Left lung (tissue), 10 donors: Measurements from ENCODE around the gene POTEF. TPM values are rescaled to one million over a fixed set of nuclear protein-coding genes. Genes with fewer than 3 reads are reported as not detected.
A peak's percentile ranks its signal among the peaks of the same experiment; 100 is the strongest.
"Not testable (repeated sequence)": the region's sequence is repeated elsewhere in the genome, so short reads cannot be mapped to it uniquely, and the experiment has no call there.

ENCODE experiments used
- ATAC-seq: fragments of 200-7000 bp; cut with Tn5 transposase; one replicate; pipeline ENCODE4 v1.9.1; 2020; ENCODE audit warnings: moderate library complexity
- DNase-seq, 4 donors: peaks; one replicate each; pipeline ENCODE4 v3.0.0-alpha.2; 2013 to 2020
- H3K27ac ChIP-seq, 2 donors: fragments of 200-600 bp; sonication (generic) in 1 of 2; one replicate each; pipeline versions ENCODE4 v1.5.0 to v1.8.0; 2020 to 2021
- H3K27me3 ChIP-seq, 2 donors: fragments of 200-600 bp; sonication (generic) in 1 of 2; one replicate each; pipeline versions ENCODE4 v1.5.0 to v1.8.0; 2020 to 2021
- H3K36me3 ChIP-seq, 2 donors: fragments of 200-600 bp; sonication (generic) in 1 of 2; one replicate each; pipeline versions ENCODE4 v1.5.0 to v1.8.0; 2020 to 2021
- H3K4me1 ChIP-seq, 2 donors: fragments of 200-600 bp; one replicate each; pipeline ENCODE4 v1.8.0; 2021
- H3K4me3 ChIP-seq, 2 donors: fragments of 200-600 bp; sonication (generic) in 1 of 2; one replicate each; pipeline versions ENCODE4 v1.5.0 to v1.8.0; 2020 to 2021; ENCODE audit warnings: mild to moderate bottlenecking in 1 of 2
- H3K9me3 ChIP-seq, 2 donors: fragments of 200-600 bp; sonication (generic) in 1 of 2; one replicate each; pipeline versions ENCODE4 v1.5.0 to v1.8.0; 2020 to 2021
- intact Hi-C, 2 donors: fragments of 100-400 bp; cut with DNase I; formaldehyde crosslinking; loops; one replicate each; pipeline versions ENCODE4 v1.11.2 to v1.14.2; 2022
- polyA plus RNA-seq, 6 donors: library from polyadenylated mRNA; unstranded; fragments of 120-200 nt; gene quantifications; one replicate each; pipeline ENCODE4 v1.2.1, GENCODE V29; 2013; ENCODE audit not compliant: insufficient read length in 6 of 6
- total RNA-seq, 2 donors: library from RNA; stranded (reverse); fragmentation: NEBNext Ultra II Directional; extraction: Animal tissue kit (Norgen Biotek cat#: 25700); gene quantifications; one replicate each; pipeline ENCODE4 v1.2.1, GENCODE V29; 2021
- donor health status: DM: no; HTN: yes; CAD: no.
- donor health status: DM: no; HTN: no; CAD: no.

Gene POTEF
- total and polyA plus RNA-seq, 8 donors = 0.06 to 0.47 (median 0.17) TPM; not detected in 3

- H3K4me1 ChIP-seq, H3K27ac ChIP-seq, intact Hi-C loops, H3K27me3 ChIP-seq, ATAC-seq, H3K9me3 ChIP-seq, H3K36me3 ChIP-seq, H3K4me3 ChIP-seq: not testable (repeated sequence)
- DNase-seq = peak in 1 of 4 donors; percentile 72
These were observed 75.7 kb downstream of the POTEF start for GRCh38 chr2:130053217-130053911.

GRCh38 chr2:130052376-130052775, 76.6 kb downstream of the POTEF start:
- ATAC-seq, intact Hi-C loops, H3K4me3 ChIP-seq, DNase-seq, H3K27ac ChIP-seq, H3K27me3 ChIP-seq, H3K36me3 ChIP-seq, H3K4me1 ChIP-seq, H3K9me3 ChIP-seq: not testable (repeated sequence)

- DNase-seq, H3K4me1 ChIP-seq, H3K36me3 ChIP-seq, H3K27me3 ChIP-seq, H3K9me3 ChIP-seq, intact Hi-C loops, H3K27ac ChIP-seq, ATAC-seq, H3K4me3 ChIP-seq: not testable (repeated sequence)
These were observed 80.6 kb downstream of the POTEF start for GRCh38 chr2:130048422-130048821.

GRCh38 chr2:130038265-130038603, 90.8 kb downstream of the POTEF start:
- DNase-seq = peak in 1 of 4 donors; percentile 52
- H3K4me3 ChIP-seq, intact Hi-C loops, H3K9me3 ChIP-seq, H3K36me3 ChIP-seq, H3K4me1 ChIP-seq, ATAC-seq, H3K27ac ChIP-seq, H3K27me3 ChIP-seq: not testable (repeated sequence)

- H3K9me3 ChIP-seq, H3K4me3 ChIP-seq, DNase-seq, ATAC-seq, intact Hi-C loops, H3K27me3 ChIP-seq, H3K27ac ChIP-seq, H3K36me3 ChIP-seq, H3K4me1 ChIP-seq: not testable (repeated sequence)
These were observed 103.1 kb downstream of the POTEF start for GRCh38 chr2:130025931-130026330.

Other genes starting within 250 kb of the POTEF start
- not detected for gene RAB6C, start 149.6 kb downstream of the POTEF start, total RNA-seq
- under 1 TPM; 0.09 to 0.78 (median 0.26) TPM for gene RAB6C, start 149.6 kb downstream of the POTEF start, polyA plus RNA-seq
- gene CCDC74B, start 15.9 kb upstream of the POTEF start, total RNA-seq = 1 to 10 TPM; 1.1 to 2.4 TPM
- 1 to 10 TPM; 3.0 to 5.0 (median 4.2) TPM for gene CCDC74B, start 15.9 kb upstream of the POTEF start, polyA plus RNA-seq
- 10 to 100 TPM; 37.9 to 44.8 TPM for gene SMPD4, start 52.4 kb upstream of the POTEF start, total RNA-seq
- 10 to 100 TPM; 60.7 to 82.4 (median 63.7) TPM for gene SMPD4, start 52.4 kb upstream of the POTEF start, polyA plus RNA-seq
- 100 to 1,000 TPM; 151 to 178 TPM for gene MZT2B, start 53.0 kb upstream of the POTEF start, total RNA-seq
- gene MZT2B, start 53.0 kb upstream of the POTEF start, polyA plus RNA-seq = 100 to 1,000 TPM in 3 of 6 donors, 10 to 100 TPM in 3; 67.7 to 168 (median 94.0) TPM
- not detected for gene TUBA3E, start 69.2 kb upstream of the POTEF start, total RNA-seq
- under 1 TPM in 2 of 6 donors, not detected in 4; 0.14 to 0.20 TPM for gene TUBA3E, start 69.2 kb upstream of the POTEF start, polyA plus RNA-seq
- gene IMP4, start 213.7 kb upstream of the POTEF start, total RNA-seq = 10 to 100 TPM; 52.3 to 82.2 TPM
- gene IMP4, start 213.7 kb upstream of the POTEF start, polyA plus RNA-seq = 10 to 100 TPM; 29.2 to 40.6 (median 32.2) TPM
- gene PTPN18, start 226.8 kb upstream of the POTEF start, total RNA-seq = 10 to 100 TPM; 66.7 to 74.7 TPM
- gene PTPN18, start 226.8 kb upstream of the POTEF start, polyA plus RNA-seq = 10 to 100 TPM; 35.1 to 42.4 (median 37.7) TPM